ENCODE results near the gene ABHD18. TPM values are rescaled to one million over a fixed set of nuclear protein-coding genes. Genes with fewer than 3 reads are reported as not detected.
A peak's percentile ranks its signal among the peaks of the same experiment; 100 is the strongest.
"Not testable (repeated sequence)": the region's sequence is repeated elsewhere in the genome, so short reads cannot be mapped to it uniquely, and the experiment has no call there.

The ABHD18 gene
- total RNA-seq, 3 donors from 2014 or later: 15.2 to 24.2 (median 16.6) TPM

DNA sequence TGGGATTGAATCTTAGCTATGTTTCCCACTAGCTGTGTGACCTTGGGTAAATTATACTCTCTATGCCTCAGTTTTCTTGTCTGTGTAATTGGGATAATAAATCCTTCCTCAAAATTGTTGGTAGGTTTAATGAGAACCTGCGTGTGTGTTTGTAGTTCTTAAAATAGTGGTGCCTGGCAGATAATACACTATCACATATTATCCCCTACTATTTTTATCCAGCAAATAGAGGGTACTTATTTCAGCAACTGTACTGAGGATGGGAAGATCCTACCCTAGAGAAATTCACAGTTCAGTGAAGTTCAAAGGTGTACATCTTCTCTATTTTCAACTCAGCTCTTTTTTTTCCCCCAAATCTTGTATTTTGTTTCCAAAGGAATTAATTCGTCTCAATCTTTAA, 17.2 kb downstream of the ABHD18 start:
- intact Hi-C loops (cut with DNase I, micrococcal nuclease): no loop called here
- TF ChIP-seq, protein P1, sequence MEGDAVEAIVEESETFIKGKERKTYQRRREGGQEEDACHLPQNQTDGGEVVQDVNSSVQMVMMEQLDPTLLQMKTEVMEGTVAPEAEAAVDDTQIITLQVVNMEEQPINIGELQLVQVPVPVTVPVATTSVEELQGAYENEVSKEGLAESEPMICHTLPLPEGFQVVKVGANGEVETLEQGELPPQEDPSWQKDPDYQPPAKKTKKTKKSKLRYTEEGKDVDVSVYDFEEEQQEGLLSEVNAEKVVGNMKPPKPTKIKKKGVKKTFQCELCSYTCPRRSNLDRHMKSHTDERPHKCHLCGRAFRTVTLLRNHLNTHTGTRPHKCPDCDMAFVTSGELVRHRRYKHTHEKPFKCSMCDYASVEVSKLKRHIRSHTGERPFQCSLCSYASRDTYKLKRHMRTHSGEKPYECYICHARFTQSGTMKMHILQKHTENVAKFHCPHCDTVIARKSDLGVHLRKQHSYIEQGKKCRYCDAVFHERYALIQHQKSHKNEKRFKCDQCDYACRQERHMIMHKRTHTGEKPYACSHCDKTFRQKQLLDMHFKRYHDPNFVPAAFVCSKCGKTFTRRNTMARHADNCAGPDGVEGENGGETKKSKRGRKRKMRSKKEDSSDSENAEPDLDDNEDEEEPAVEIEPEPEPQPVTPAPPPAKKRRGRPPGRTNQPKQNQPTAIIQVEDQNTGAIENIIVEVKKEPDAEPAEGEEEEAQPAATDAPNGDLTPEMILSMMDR (IDR thresholded peaks at IDR 0.05): no peak
- Histone ChIP-seq H3K4me3 (no peak overlapping the region), H3K4me1 (ENCODE audit: low read depth) (no peaks in the 10 kb centered on the region), H3K9me3 (no peaks in the 10 kb centered on the region), H3K36me3 (ENCODE audit: low read depth) (no peaks in the 10 kb centered on the region)
- DNase-seq (no peak), ATAC-seq (no peak)

DNA sequence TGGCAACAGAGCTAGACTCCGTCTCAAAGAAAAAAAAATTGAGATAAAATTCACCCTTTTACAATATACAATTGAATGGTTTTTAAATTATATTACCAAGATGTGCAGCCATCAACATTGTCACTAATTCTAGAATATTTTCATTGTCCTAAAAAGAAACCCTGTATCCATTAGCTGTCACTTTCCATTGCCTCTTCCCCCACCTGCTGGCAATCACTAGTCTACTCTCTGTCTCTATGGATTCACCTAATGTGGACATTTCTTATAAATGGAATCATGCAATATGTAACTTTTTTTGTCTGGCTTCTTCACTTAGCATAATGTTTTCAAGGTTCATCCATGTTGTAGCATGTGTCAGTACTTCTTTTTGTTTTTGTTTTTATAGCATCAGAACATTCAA, 20.8 kb downstream of the ABHD18 start:
- no peaks in the 10 kb centered on the region for H3K4me1 ChIP-seq (ENCODE audit: low read depth)
- H3K9me3 ChIP-seq: no peaks in the 10 kb centered on the region
- TF ChIP-seq, protein P1 (IDR thresholded peaks at IDR 0.05): no peak
- no peak overlapping the region for H3K4me3 ChIP-seq
- no peak for ATAC-seq
- DNase-seq: no peak
- intact Hi-C loops (cut with DNase I, micrococcal nuclease): no loop called here
- no peaks in the 10 kb centered on the region for H3K36me3 ChIP-seq (ENCODE audit: low read depth)

DNA sequence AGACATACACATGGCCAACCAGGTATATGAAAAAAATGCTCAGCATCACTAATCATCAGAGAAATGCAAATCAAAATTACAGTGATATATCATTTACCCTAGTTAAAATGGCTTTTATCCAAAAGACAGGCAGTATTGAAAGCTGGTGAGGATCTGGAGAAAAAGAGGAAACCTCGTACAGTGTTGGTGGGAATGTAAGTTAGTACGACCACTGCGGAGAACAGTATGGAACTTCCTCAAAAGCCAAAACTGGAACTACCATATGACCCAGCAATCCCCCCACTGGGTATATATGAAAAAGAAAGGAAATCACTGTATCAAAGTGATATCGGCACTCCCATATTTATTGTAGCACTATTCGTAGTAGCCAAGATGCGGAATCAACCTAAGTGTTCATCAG, 23.4 kb downstream of the ABHD18 start:
- Histone ChIP-seq H3K4me1 (ENCODE audit: low read depth) (no peaks in the 10 kb centered on the region), H3K36me3 (ENCODE audit: low read depth) (no peaks in the 10 kb centered on the region), H3K9me3 (no peaks in the 10 kb centered on the region), H3K4me3 (no peak overlapping the region)
- no peak for DNase-seq
- no peak for ATAC-seq
- TF ChIP-seq, protein P1 (IDR thresholded peaks at IDR 0.05): no peak
- intact Hi-C loops (cut with DNase I, micrococcal nuclease): no loop called here

DNA sequence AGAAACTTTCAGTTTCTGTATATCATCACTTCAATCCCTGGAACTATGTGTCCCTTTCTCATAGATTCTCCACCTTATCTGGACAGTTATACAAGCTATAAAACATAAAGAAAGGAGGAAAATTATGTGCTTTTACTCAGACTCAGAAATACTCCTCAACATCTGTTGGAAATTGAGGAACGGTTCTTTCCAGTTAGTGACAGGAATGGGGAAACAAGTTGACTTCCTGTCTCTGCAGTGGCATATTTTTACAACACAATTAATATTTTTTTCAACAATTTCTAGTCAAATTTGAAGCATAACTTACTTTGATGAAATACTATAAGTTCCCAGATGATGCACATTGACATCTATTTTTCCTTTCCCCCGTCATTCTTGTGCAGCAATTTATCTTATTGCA, 27.9 kb downstream of the ABHD18 start:
- intact Hi-C loops (cut with DNase I, micrococcal nuclease): no loop called here
- Histone ChIP-seq H3K36me3 (ENCODE audit: low read depth) (no peaks in the 10 kb centered on the region), H3K4me1 (ENCODE audit: low read depth) (no peaks in the 10 kb centered on the region), H3K4me3 (no peak overlapping the region), H3K9me3 (peaks cover 11% of the 10 kb centered on the region)
- no peak for DNase-seq
- TF ChIP-seq, protein P1 (IDR thresholded peaks at IDR 0.05): no peak
- ATAC-seq: no peak

DNA sequence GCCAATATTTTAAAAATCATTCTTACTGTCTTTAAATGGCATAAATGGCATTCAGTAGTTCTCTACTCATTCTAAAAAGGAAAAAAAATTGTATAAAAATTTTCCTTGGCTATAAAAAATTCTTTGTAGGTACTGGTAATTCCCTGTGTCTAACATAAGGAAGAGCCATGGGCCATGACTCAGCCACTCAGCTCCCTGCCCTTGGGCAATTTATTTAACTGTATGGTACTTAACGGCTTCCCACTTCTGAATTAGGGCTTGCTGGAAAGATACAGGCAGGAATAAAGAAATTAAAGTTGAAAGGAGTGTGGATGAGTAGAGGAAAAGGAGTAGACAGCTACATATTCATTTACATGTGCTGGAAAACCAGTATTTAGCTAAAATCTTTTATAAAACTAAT, 30.6 kb downstream of the ABHD18 start:
- H3K36me3 ChIP-seq (ENCODE audit: low read depth): no peaks in the 10 kb centered on the region
- TF ChIP-seq, protein P1 (IDR thresholded peaks at IDR 0.05): no peak
- H3K4me3 ChIP-seq: no peak overlapping the region
- DNase-seq (no peak), ATAC-seq (peak; percentile 65)
- intact Hi-C loops (cut with DNase I, micrococcal nuclease): no loop called here
- H3K9me3 ChIP-seq: peaks cover 16% of the 10 kb centered on the region
- H3K4me1 ChIP-seq (ENCODE audit: low read depth): no peaks in the 10 kb centered on the region

DNA sequence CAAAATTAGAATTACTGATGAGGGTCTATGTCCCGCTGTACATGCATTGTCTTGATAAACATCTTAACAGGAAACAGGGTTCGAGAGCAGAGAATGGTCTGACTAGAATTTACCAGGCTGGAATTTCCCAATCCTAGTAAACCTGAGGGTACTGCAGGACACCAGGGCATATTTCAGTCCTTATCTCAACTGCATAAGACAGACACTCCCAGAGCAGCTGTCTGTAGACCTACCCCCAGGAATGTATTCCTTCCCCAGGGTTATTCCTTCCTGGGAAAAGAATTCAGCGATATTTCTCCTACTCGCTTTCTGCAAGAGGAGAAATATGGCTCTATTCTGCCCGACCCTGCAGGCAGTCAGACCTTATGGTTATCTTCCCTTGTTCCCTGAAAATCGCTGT, 31.3 kb downstream of the ABHD18 start:
- DNase-seq; H3K36me3 ChIP-seq (ENCODE audit: low read depth); intact Hi-C loops (cut with DNase I, micrococcal nuclease); H3K4me1 ChIP-seq (ENCODE audit: low read depth); ATAC-seq; H3K4me3 ChIP-seq: not testable (repeated sequence)
- peaks cover 16% of the 10 kb centered on the region for H3K9me3 ChIP-seq
